Left hindlimb (tissue), 1 donor: ENCODE measurements around the gene DNAJC17.

ENCODE experiments used
- DNase-seq: peaks from one replicate; pipeline ENCODE4 v3.0.0-alpha.2; 2018

The DNAJC17 gene

DNA sequence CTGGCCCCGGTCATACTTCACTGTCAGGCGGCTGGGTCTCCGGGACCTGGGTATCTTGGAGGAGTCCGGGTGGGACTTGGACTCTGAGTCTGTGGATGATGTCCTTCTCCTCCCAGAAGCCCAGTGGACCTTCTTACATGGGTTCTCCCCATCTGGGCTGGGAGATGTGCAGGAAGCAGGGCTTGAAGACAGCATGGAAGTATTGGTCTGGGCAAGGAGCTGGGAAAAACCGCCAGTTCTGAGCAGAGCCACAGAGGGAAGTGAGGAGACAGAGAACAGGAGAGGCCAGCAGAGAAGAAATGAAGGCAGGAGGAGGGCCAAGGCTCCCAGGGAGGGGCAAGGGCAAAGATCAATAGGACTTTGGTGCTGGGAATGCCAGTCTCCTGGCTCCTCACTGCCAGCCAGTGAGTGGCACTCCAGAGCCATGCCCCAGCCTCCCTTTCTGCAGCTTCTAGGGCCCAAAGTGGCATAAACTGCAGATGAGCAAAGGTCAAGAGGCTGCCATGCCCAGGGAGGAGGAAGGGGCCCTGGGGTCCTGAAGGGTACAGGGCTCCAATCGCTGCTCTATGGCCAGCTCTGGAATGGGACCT, 21.3 kb upstream of the DNAJC17 start, which contains the start of gene PPP1R14D:
TSS of gene PPP1R14D (minus strand) at position 262 of the 590 bp plus-strand sequence. CDS start at position 195, 67 bp downstream.
- DNase-seq, result no peak

DNA sequence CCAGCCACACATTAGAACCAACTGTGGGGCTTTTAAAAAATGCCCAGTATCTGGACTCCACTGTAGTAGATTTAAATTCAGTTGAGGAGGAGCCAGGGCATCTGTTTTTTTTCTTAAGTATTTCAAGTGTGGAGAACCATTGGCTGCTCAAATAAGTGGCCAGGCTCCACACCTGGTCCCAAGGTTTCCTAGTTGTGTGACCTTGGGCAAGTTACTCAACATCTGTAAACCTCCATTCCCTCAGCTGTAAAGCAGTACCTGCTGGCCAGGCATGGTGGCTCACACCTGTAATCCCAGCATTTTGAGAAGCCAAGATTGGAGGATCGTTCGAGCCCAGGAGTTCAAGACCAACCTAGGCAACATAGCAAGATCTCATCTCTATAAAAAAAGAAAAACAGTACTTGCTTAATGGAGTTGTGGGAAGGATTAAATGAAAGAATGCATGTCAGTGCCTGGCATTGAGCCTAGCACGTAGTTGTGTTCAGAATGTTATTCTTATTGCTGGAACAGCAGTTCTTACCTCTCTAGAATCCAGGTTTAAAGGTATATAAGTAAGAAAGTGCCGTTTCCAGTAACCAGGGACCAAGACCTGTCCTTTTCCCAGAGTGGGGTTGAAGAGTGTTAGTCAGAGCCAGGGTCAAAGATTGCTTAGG, 19.3 kb upstream of the DNAJC17 start:
- no peak for DNase-seq

DNA sequence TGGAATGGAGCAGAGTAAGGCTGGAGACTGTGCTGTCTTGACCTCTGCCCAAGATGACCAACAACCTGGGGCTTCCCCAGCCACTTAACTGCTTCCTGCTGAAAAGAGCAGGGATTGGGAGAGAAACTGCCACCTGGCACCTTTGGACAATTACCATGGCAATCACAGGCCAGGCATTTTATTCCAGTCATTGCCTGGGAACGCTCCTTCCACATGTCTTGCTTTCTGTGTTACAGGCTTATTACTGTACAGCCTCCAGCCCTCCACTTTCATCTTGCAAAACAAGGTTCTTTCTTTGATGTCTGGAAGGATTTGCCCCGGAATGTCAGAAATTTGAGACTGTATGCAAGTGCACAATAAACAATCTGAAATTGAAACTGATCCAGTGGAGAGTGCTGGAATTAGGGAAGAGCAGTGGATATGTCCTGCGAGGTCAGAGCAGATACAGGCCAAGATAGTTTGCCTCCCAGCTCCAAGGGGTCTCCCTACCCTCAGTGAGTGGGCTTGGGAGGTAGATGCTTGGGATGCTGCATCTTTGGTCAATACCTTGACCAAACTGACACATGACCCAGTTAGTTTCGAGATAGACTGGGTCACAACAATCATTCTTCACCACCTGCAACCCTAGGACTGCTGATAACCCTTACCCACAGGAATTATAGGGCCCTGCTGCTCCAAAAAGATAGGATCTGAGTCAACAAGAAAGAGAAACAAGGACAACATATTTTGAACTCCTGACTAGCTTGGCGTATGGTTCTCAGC, 18.6 kb upstream of the DNAJC17 start:
- DNase-seq, result no peak

DNA sequence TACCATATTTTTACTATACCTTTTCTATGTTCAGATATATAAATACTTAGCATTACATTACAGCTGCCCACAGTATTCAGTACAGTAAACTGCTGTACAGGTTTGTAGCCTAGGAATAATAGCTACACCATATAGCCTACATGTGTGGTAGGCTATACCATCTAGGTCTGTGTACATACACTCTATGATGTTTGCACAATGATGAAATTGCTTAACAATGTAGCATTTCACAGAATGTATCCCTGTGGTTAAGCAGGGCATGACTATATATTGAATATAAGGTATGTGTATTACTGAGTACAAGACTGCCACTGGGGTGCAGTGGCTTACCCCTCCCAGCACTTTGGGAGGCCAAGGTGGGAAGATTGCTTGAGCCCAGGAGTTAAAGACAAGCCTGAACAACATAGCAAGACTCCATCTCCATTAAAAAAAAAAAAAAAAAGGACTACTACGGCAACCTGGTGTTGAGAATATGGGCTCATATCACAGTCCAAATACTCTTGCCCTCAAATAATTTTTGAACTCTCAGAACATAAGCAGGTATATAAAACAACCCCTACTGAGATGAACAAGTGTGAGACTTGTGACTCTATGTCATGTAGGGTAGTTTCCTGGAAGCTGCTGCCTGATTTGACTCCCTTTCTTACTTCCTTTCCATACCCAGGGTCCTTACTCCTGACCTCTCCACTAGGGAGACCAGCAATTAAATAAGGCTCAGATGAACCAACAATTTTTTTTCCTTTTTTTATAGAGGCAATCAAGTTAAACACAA, 16.5 kb upstream of the DNAJC17 start:
- no peak for DNase-seq

DNA sequence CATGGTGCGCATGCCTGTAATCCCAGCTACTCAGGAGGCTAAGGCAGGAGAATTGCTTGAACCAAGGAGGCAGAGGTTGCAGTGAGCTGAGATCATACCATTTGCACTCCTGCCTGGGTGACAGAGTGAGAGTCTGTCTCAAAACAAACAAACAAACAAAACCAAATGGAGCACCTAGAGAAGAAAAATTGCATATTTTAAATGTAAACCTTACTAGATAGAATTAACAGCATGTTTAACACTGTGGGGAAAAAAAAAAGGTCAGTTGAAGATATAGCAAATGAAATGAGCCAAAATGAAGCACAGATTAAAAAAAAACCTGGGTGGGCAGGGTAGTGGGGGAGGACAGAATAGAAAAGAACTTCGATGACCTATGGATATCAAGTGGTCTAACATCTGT, 13.9 kb upstream of the DNAJC17 start:
- DNase-seq, result no peak

DNA sequence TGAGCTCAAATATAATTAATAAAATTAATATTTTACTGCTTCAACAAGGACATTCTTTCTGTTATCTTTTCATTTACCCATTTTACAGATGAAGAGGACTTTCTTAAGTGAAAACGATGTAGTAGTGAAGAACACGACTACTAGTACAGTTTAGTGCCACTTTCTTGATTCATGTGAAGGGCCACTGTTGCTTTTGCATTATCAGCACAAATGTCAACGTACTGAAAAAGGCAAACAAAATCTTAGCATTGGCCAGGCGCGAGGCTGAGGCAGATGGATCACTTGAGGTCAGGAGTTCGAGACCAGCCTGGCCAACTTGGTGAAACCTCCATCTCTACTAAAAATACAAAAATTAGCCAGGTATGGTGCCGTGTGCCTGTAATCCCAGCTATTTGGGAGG, 11.8 kb upstream of the DNAJC17 start:
- DNase-seq, result no peak

DNA sequence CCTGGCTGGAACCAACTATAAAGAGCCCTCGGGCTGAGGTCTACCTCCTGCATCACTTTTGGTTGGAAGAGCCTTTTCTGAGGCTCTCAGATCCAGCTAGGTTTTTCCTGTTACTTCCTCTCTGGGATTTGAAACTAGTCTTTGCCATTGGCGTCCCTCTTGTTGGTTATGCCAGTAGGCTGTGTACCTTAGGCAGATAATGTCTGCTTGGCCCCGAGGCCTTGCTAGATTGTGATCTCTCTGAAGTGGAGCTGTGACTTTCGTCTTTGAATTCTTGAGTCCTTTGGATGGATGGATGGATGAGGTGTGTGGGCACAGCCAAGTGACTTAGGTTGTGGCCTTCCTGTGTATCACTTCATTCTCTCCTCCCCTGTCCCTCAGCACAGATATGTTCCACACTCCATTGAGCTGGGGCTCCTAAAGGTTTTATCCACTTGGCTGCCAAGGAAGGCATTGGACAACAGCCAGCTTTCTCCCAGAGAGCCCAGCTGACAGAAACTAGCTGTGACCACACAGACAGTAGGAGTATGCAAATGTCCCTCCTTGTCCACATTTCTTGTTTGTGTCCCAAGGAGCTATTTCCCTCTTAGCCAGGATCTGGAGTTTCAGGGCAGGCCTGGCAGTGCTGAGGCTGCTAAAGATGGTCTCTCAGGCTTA, 7.9 kb upstream of the DNAJC17 start:
- no peak for DNase-seq

DNA sequence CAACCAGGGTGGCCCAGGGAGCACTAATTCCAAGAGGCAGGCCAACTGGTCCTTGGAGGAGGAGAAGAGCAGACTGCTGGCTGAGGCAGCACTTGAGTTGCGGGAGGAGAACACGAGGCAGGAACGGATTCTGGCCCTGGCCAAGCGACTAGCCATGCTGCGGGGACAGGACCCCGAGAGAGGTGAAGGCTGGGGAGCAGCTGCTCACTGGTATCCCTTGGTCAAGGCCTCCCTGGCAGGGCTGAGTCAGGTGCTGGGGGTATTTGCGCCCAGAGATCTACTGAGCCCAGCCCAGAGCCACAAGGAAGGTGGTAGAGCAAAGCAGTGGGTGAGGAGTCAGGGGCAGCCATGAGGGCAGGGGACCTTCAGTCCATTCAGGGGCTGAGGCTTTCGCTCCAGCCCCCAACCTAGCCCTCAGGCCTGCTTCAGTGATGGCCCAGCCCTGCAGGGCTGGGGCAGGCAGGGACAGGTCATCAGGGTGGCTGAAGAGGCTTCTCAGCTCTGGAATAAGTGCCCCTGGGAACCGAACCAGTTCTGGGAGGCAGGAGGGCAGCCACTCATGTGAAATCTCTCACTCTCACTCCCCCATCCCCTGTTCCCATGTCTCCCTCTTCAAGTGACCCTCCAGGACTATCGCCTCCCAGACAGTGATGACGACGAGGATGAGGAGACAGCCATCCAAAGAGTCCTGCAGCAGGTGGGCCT, 5.6 kb upstream of the DNAJC17 start:
- no peak for DNase-seq

DNA sequence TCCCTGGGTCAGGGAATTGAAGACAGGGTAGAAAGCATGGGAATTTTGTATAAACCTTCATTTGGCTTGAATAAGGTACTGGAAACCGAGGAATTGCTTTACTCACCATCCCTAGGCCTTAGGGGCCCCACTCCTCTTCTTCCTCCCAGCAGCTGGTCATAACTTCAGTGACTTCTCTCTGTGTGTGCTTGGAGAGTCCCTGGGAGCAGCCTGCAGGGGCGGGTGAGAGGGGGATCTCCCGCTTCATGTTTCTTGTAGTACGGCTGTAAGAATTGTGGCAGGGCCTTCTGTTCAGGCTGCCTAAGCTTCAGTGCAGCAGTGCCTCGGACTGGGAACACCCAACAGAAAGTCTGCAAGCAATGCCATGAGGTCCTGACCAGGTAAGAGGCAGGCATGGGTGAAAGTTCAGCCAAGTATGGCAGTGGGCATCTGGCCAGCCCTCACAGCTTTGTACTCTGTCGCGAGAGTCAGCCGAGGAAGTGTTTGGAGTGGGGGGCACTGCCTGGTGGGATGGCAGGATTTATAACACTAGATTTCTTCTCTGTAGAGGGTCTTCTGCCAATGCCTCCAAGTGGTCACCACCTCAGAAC, 1.7 kb upstream of the DNAJC17 start:
- no peak for DNase-seq

DNA sequence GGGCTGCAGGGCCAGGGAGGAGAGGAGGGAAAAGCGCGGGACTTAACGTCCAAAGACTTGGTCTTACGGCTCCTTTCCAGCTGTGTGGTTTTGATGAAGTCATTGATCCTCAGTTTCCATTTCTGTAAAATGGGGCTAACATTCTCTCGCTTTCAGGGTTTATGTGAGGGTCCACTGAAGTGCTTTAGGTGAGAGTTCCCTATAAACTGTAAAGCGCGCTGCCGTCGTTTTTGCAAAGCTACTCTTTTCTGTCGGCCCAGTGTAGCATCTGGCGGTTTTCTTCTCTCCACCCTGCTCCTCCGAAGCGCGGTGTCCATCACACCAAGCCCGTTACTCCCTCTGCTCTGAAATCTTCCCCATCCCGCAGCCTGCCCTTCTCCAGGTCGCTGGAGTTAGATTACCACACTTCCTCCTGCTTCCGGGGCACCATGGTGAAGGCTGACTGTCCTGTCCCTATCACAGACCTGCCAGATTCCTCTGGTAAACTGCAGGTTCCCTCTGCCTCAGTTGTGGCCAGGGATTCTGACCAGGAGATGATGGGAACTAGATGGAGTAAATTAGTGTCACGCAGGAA, 702 bp upstream of the DNAJC17 start:
- no peak for DNase-seq

DNA sequence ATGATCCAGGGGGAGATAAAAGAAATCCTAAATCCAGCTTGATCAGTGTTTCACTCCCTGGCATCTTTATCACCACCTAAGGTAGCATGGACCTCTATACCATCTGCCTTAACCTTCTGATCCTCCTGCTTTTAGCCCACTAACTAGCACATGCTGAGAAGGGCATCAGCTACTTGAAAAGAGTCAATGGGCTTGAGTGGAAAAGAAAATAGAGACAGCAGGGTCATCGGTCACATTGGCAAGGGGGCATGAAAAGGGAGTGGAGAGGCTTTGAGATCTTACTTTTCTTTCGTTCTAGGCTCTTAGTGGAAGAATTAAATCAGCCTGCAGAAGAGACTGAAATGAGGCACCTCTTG, 623 bp downstream of the DNAJC17 start:
- no peak for DNase-seq

DNA sequence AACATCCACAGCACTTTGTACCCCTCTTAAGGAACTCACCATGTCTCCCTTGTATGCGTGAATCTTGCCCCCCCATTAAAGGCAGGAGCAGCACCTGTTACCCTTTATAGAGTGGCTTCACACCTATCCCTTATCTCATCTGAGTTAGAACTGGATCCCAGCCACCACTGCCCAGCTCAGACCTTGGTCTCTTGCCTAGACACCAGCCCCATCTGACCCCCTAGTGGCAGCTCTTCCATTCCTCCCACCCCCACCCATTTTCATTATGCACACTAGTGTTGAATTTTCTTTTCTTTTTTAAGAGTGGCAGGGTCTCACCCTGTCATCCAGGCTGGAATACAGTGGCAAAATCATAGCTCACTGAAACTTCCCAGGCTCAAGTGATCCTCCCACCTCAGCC, 3.6 kb downstream of the DNAJC17 start:
- DNase-seq, result no peak

DNA sequence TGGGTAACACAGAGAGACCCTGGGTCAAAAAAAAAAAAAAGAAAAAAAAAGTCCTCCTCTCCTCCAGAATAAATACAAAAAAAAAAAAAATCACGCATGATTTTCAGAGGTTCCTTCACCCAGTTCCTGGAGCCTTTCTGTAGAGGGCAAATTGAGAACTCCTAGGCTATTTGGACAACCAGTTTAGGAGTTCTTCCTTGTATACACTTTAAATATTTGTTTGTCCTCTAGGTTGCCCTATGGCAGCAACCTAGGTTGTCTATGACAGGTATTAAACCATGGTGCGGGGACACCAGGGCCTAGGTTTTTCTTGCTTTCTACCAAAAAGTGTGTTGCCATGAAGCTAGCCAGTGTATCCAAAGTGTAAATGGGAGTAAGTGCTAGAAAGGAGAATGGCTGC, 4.2 kb downstream of the DNAJC17 start:
- DNase-seq, result no peak

DNA sequence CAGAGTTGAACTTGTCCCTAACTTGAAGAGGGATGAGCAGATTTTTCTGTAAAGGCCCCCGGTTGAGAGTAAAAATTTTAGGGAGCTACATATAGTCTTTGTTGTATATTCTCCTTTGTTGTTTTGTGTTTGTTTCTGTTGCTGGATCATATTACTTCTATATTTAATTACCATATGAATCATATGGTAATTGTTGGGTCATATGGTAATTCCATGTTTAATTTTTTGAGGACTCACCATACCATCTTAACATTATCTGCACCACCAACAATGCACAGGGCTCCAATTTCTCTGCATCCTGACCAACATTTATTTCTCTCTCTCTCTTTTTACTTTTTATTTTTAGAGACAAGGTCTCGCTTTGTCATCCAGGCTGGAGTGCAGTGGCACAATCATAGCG, 7.8 kb downstream of the DNAJC17 start:
- DNase-seq, result no peak

DNA sequence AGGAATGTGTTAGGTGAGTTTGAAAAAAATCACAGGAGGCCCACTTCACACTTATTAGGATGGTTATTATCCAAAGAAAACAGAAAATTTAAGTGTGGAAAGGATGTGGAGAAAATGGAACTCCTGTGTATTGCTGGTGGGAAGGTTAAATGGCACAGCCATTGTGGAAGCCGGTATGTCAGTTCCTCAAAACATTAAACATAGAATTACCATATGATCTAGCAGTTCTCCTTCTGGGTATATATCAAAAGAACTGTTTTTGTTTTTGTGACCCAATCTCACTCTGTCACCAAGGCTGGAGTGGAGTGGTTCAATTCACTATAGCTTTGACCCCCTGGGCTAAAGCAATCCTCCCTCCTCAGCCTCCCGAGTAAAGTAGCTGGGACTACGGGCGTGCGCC, 10.8 kb downstream of the DNAJC17 start:
- no peak for DNase-seq

DNA sequence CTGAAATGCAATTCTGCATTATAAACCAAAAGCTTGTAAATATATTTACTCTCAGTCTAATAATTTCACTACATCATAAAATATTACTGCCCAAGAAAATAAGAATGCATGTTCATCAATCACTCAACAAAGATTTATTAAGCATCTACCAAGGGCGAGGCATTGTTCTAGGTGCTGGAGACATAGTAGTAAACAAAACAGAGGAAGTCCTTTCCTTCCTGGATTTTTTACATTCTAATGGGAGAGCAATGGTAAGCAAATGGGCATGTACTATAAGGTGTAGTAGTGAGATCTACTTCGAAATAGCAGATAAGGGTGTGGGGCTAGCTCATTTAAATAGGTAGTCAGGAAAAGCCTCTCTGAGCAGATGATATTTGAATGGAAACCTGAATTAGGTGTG, 11.2 kb downstream of the DNAJC17 start:
- DNase-seq, result no peak

DNA sequence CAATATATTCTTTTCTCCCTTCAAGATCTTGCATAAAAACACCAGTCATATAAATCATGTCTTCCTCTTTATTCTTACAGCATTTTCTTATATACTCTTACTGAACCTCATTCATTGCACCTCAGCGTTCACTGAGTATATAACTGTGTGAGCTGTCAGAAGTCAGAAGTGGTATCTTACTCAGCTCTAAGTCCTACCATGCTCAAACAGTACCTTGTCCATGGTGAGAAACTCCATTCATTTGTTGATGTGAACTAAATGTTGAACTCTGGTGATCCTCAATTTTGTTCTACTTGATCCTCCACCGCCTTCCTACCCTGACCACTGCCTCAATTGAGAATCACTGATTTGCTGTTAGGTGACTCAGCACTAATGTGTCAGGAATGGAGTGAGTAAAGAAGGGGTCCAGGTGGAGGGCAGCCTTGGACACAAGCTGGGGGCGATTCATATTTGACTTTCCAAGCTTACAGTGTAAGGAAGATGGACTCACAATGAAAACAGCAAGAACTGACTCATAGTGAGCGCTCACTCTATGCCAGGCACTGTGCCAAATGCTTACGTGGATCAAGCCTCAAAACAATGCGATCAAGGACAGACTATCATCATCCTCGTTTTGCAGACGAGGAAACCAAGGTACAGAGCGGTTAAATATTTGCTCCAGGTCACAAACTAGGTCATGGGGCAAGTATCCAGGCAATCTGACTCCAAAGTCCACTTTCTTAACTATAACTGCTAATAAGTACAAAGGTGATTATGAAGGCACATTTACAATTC, 13.9 kb downstream of the DNAJC17 start:
- DNase-seq, result no peak

DNA sequence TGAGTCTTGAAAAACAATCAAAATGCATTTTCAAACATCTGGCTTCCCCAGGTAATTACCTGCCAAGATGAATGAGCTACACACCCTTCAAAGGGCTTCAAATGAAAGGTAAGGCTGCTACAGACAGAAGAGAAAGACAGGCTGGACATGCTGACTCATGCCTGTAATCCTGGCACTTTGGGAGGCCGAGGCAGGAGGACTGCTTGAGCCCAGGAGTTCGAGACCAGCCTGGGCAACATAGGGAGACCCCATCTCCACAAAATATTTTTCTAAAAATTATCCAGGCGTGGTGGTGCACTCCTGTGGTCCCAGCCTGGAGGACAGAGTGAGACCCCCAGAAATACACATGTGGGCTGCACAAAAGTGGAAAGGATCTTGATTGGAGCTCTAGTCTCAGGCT, 14.9 kb downstream of the DNAJC17 start:
- DNase-seq, result no peak

DNA sequence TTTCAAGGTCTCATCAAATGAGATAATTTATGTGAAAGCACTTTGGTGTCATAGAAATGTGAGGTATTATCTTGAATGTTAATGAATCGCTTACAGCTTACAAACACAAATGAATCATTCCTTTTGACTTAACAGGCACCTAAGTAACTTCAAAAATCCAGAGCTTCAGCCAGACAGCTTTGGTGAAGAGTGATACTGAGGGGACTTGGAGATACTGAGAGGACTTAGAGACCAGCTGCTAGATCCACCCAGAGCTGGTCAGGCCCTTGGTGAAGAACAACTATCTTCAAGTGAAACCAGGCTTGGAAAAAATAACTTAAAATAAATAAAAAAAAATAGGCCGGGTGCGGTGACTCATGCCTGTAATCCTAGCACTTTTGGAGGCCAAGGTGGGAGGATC, 16.6 kb downstream of the DNAJC17 start:
- no peak for DNase-seq

DNA sequence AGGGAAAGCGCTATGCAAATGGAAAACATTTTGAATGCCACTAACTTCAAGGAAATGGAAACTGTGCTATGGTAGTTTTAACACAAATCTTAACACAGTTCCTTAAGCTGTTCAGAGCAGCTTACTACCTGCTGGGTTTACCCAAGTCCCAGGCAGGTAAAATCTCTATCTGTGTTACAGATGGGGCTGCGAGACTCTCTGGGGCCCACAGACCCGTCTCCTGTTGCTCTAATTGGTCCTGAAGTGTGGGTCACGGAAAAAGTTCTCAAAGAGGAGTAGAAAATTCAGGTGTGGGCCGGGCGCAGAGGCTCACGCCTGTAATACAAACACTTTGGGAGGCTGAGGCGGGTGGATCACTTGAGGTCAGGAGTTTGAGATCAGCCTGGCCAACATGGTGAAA, 17.3 kb downstream of the DNAJC17 start:
- no peak for DNase-seq

DNA sequence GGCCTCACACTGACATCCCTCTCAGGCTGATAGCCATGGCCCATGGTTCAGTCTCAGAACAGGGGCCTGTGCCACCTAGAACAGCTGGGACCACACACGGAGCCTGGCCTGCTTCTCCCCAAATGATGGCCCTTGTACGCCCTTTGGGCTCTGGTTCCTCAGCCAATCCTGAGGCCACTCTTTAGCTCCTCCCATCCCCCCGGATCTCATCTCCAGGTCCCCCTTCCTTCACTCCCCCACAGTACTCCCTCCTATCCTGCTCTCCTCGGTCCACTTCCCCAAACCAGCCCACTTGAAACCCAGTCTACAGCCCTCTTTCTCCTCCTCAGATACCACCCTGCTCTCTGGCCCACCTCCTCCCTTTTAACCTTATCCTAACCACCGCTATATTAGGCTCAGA, 18.2 kb downstream of the DNAJC17 start:
- no peak for DNase-seq
